Suprapubic skin (tissue), 4 donors: ENCODE measurements around the gene GMDS. TPM values are rescaled to one million over a fixed set of nuclear protein-coding genes. Genes with fewer than 3 reads are reported as not detected.

ENCODE experiments used
- DNase-seq, 2 donors: peaks; one replicate each; pipeline ENCODE4 v3.0.0-alpha.2; 2019; ENCODE audit warnings: low spot score in 2 of 2
- H3K27ac ChIP-seq: fragments of 200-600 bp; sonication (generic); one replicate; pipeline ENCODE4 v1.5.1; 2019
- H3K27me3 ChIP-seq: fragments of 200-600 bp; sonication (generic); one replicate; pipeline ENCODE4 v1.5.1; 2019
- H3K36me3 ChIP-seq: fragments of 200-600 bp; sonication (generic); one replicate; pipeline ENCODE4 v1.5.1; 2019
- H3K4me1 ChIP-seq: fragments of 200-600 bp; sonication (generic); one replicate; pipeline ENCODE4 v1.5.1; 2019
- H3K4me3 ChIP-seq: fragments of 200-600 bp; sonication (generic); one replicate; pipeline ENCODE4 v1.5.1; 2019; ENCODE audit warnings: mild to moderate bottlenecking
- H3K9me3 ChIP-seq: fragments of 200-600 bp; sonication (generic); one replicate; pipeline ENCODE4 v1.5.1; 2019
- CTCF ChIP-seq, 2 donors: fragments of 200-600 bp in 1 of 2; fragments of 450-650 bp in 1 of 2; sonication (generic) in 1 of 2; IDR thresholded peaks; one replicate each; pipeline ENCODE4 v1.5.1; 2016 to 2019; ENCODE audit warnings: antibody characterized with exemption in 2 of 2, mild to moderate bottlenecking in 1 of 2, moderate library complexity in 1 of 2
- EP300 ChIP-seq: sonication (generic); formaldehyde crosslinking; IDR thresholded peaks from one replicate; pipeline ENCODE4 v1.6.1; 2017; ENCODE audit warnings: antibody characterized with exemption
- POLR2A ChIP-seq, 2 donors: fragments of 450-650 bp; IDR thresholded peaks; one replicate each; pipeline ENCODE4 v1.6.1; 2017; ENCODE audit warnings: antibody characterized with exemption in 2 of 2, mild to moderate bottlenecking in 2 of 2, moderate library complexity in 2 of 2
- POLR2AphosphoS5 ChIP-seq, 3 donors: sonication (generic); formaldehyde crosslinking; IDR thresholded peaks; one replicate each; pipeline ENCODE4 v1.6.1; 2017; ENCODE audit warnings: antibody characterized with exemption in 3 of 3
- whole genome bisulfite sequencing: methylation state at CpG from one replicate; pipeline ENCODE4 v1.1.5; 2018; 5-methylcytosine and 5-hydroxymethylcytosine counted together
- total RNA-seq, 4 donors: library from RNA; depleted of rRNA; stranded (reverse); fragments of >200 nt; gene quantifications; one replicate each; pipeline ENCODE4 v1.1.0, GENCODE V29; 2016

GMDS gene
- total RNA-seq, 4 donors from 2014 or later = 11.7 to 19.3 (median 13.2) TPM

GRCh38 chr6:2191390-2191740 lies 54.0 kb downstream of the GMDS start:
- TF ChIP-seq CTCF (IDR thresholded peaks at IDR 0.05) (no peak), POLR2AphosphoS5 (IDR thresholded peaks at IDR 0.05) (no peak), POLR2A (IDR thresholded peaks at IDR 0.05) (no peak), EP300 (no peak)
- no peak overlapping the region for H3K27ac ChIP-seq
- H3K27me3 ChIP-seq = no peaks in the 10 kb centered on the region
- no peak overlapping the region for H3K4me3 ChIP-seq
- H3K9me3 ChIP-seq = no peaks in the 10 kb centered on the region
- no peak for DNase-seq
- no CpG with 5 or more reads among the region's 9 CpGs for WGBS
- H3K36me3 ChIP-seq = no peaks in the 10 kb centered on the region
- H3K4me1 ChIP-seq = peaks cover 9% of the 10 kb centered on the region

DNA sequence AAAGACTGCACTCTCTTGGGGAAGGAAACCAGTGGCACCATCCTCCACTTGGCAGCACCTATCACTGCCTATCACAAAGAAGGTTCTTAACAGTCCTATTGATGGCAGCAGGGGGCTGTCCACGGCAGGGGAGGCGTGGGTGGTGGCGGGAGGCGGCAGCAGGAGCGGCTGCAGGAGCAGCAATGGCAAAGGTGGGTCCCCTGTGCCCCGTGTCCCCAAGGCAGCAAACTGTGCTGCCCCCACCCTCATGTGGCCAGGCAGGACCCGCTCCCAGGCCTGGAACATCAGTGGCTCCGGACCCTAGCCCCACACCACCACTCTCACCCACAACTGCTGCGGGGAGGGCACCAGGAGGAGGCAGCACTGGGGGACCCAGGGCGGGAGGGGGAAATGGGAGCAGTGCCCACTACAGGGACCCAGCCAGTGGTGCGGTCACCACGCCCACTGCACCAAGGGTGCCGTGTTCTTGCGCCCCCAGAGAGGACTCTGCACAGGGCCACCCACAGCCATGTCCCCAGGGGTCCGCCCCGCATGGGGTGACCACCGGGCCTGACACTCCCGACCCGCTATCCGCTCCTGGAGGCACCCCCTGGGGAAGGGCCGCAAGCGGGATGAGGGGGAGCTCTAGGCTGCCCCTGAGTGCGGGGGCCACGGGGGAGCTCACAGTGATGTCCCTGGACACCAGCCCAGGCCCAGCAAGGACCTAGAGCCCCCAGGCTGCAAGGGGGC lies 54.6 kb downstream of the GMDS start:
- Histone ChIP-seq H3K4me1 (peaks cover 3% of the 10 kb centered on the region), H3K4me3 (no peak overlapping the region), H3K36me3 (no peaks in the 10 kb centered on the region), H3K9me3 (no peaks in the 10 kb centered on the region), H3K27me3 (no peaks in the 10 kb centered on the region), H3K27ac (no peak overlapping the region)
- DNase-seq = no peak
- TF ChIP-seq POLR2AphosphoS5 (IDR thresholded peaks at IDR 0.05) (no peak), EP300 (no peak), CTCF (IDR thresholded peaks at IDR 0.05) (no peak), POLR2A (IDR thresholded peaks at IDR 0.05) (no peak)
- 95% methylated on average over 4 of the region's 24 CpGs for WGBS

- Histone ChIP-seq H3K36me3 (no peaks in the 10 kb centered on the region), H3K27me3 (no peaks in the 10 kb centered on the region), H3K9me3 (no peaks in the 10 kb centered on the region), H3K27ac (no peak overlapping the region), H3K4me3 (no peak overlapping the region), H3K4me1 (no peaks in the 10 kb centered on the region)
- WGBS = 76% methylated on average over 3 of the region's 3 CpGs
- TF ChIP-seq POLR2AphosphoS5 (IDR thresholded peaks at IDR 0.05) (no peak), CTCF (IDR thresholded peaks at IDR 0.05) (no peak), EP300 (no peak), POLR2A (IDR thresholded peaks at IDR 0.05) (no peak)
- DNase-seq = no peak
Observed at GRCh38 chr6:2188856-2189384, 56.5 kb downstream of the GMDS start.

DNA sequence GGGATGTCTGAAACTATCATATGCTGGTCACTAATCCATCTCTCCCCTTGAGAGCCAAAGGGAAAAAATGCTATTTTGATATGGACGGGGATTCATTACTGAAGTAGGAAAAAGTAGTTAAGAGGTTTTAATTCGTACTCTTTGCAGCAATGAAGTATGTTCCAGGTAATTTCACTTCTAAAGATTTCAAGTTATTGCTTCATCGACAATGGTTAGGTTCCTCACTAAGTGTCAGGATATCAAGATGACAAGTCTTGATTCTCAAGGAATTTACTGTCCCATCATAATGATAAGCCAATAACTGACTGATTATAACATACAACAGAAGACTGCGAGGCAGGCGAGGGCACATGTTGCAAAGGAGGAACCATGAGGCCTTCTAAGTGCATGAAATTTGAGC lies 57.0 kb downstream of the GMDS start:
- DNase-seq = no peak
- Histone ChIP-seq H3K27ac (no peak overlapping the region), H3K36me3 (no peaks in the 10 kb centered on the region), H3K27me3 (no peaks in the 10 kb centered on the region), H3K4me1 (no peaks in the 10 kb centered on the region), H3K9me3 (no peaks in the 10 kb centered on the region), H3K4me3 (no peak overlapping the region)
- WGBS = 95% methylated on average over 5 of the region's 5 CpGs
- TF ChIP-seq POLR2A (IDR thresholded peaks at IDR 0.05) = no peak
- no peak for TF ChIP-seq EP300
- TF ChIP-seq CTCF (IDR thresholded peaks at IDR 0.05) = no peak
- TF ChIP-seq POLR2AphosphoS5 (IDR thresholded peaks at IDR 0.05) = no peak

GRCh38 chr6:2187826-2188225 lies 57.6 kb downstream of the GMDS start:
- no peaks in the 10 kb centered on the region for H3K36me3 ChIP-seq
- H3K27me3 ChIP-seq = no peaks in the 10 kb centered on the region
- TF ChIP-seq CTCF (IDR thresholded peaks at IDR 0.05) (no peak), POLR2A (IDR thresholded peaks at IDR 0.05) (no peak), EP300 (no peak), POLR2AphosphoS5 (IDR thresholded peaks at IDR 0.05) (no peak)
- DNase-seq = no peak
- no peak overlapping the region for H3K4me3 ChIP-seq
- no peaks in the 10 kb centered on the region for H3K9me3 ChIP-seq
- no peaks in the 10 kb centered on the region for H3K4me1 ChIP-seq
- 81% methylated on average over 3 of the region's 3 CpGs for WGBS
- H3K27ac ChIP-seq = no peak overlapping the region
